Measurements from ENCODE around the gene EML1. TPM values are rescaled to one million over a fixed set of nuclear protein-coding genes. Genes with fewer than 3 reads are reported as not detected.
A peak's percentile ranks its signal among the peaks of the same experiment; 100 is the strongest.

Gene EML1, protein sequence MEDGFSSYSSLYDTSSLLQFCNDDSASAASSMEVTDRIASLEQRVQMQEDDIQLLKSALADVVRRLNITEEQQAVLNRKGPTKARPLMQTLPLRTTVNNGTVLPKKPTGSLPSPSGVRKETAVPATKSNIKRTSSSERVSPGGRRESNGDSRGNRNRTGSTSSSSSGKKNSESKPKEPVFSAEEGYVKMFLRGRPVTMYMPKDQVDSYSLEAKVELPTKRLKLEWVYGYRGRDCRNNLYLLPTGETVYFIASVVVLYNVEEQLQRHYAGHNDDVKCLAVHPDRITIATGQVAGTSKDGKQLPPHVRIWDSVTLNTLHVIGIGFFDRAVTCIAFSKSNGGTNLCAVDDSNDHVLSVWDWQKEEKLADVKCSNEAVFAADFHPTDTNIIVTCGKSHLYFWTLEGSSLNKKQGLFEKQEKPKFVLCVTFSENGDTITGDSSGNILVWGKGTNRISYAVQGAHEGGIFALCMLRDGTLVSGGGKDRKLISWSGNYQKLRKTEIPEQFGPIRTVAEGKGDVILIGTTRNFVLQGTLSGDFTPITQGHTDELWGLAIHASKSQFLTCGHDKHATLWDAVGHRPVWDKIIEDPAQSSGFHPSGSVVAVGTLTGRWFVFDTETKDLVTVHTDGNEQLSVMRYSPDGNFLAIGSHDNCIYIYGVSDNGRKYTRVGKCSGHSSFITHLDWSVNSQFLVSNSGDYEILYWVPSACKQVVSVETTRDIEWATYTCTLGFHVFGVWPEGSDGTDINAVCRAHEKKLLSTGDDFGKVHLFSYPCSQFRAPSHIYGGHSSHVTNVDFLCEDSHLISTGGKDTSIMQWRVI
- total RNA-seq = 10 to 100 TPM; 12.5 to 19.1 (median 16.6) TPM

DNA sequence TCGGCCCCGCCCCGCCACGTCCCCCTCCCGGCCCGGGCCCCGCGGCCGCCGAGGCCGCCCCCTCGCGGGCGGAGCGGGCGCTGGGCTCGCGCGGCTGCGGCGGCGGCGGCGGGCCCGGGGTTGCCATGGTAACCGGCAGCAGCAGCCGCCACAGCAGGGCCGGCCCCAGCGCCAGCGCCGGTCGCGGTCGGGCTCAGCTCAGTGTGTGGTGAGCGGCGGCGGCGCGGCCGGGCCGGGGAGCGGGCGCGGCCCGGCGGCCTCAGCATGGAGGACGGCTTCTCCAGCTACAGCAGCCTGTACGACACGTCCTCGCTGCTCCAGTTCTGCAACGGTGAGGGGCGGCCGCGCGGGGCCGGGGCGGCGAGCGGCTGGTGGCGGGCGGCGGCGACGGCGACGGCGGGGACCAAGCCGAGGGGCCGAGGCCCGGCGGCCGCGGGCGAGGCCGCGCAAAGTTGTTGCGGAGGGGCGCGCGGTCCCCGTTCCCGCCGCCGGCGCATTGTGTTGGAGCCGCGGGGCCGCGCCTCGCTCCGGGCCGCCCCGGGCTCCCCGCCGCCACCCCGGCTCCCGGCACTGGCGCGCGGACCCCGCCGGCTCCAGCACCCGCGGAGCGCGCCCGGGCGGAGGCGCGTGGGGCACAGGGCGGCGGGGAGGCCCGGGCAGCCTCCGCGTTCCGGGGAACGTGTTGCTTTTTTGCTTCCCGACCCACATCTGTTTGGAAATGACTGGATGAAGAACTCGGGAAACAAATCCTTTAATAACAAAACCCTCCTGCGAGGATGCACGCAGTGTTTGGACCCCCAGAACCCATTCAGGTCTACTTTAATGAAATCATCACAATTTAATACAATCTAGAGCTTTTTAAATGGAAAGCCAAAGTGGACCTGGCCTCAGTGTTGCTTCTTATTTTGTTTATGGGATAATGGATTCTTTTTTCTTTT, at the start of gene EML1:
TSS of gene EML1 (plus strand) at position 201 of the 938 bp plus-strand sequence. CDS start at position 265, 64 bp downstream.
- no peak for TF ChIP-seq POLR2A (IDR thresholded peaks at IDR 0.05)
- TF ChIP-seq, protein P1, sequence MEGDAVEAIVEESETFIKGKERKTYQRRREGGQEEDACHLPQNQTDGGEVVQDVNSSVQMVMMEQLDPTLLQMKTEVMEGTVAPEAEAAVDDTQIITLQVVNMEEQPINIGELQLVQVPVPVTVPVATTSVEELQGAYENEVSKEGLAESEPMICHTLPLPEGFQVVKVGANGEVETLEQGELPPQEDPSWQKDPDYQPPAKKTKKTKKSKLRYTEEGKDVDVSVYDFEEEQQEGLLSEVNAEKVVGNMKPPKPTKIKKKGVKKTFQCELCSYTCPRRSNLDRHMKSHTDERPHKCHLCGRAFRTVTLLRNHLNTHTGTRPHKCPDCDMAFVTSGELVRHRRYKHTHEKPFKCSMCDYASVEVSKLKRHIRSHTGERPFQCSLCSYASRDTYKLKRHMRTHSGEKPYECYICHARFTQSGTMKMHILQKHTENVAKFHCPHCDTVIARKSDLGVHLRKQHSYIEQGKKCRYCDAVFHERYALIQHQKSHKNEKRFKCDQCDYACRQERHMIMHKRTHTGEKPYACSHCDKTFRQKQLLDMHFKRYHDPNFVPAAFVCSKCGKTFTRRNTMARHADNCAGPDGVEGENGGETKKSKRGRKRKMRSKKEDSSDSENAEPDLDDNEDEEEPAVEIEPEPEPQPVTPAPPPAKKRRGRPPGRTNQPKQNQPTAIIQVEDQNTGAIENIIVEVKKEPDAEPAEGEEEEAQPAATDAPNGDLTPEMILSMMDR (IDR thresholded peaks at IDR 0.05 in 4 of 5, conservative IDR thresholded peaks at IDR 0.05 in 1 of 5) = peak in 1 of 5 experiments; percentile 14
- intact Hi-C loops (cut with DNase I; ENCODE audit: low total_unique reads) (loop anchor here (1.0 to 5.0 kb wide), 5 partner anchors 15 to 111 kb away; no protein-coding TSS in a partner anchor), in situ Hi-C loops (cut with MboI; ENCODE audit: low sequenced_read_pairs in 4 of 4) (loop anchor here in 1 of 4 donors (10.0 kb wide), 1 partner anchor 59 kb away; no protein-coding TSS in a partner anchor)
- peaks cover 23 to 26% of the 10 kb centered on the region in 2 donors for H3K4me1 ChIP-seq
- H3K4me3 ChIP-seq = peak within 1 kb of the TSS; percentile 56 to 62 (median 57)
- DNase-seq (peak; percentile 72 to 75), ATAC-seq (peak; percentile 93 to 95)
- no peaks in the 10 kb centered on the region for H3K9me3 ChIP-seq
- no peaks in the 10 kb centered on the region for H3K27me3 ChIP-seq
- no peaks in the 10 kb centered on the region for H3K36me3 ChIP-seq
- H3K27ac ChIP-seq = peak within 1 kb of the TSS; percentile 71 to 80 (median 78)

DNA sequence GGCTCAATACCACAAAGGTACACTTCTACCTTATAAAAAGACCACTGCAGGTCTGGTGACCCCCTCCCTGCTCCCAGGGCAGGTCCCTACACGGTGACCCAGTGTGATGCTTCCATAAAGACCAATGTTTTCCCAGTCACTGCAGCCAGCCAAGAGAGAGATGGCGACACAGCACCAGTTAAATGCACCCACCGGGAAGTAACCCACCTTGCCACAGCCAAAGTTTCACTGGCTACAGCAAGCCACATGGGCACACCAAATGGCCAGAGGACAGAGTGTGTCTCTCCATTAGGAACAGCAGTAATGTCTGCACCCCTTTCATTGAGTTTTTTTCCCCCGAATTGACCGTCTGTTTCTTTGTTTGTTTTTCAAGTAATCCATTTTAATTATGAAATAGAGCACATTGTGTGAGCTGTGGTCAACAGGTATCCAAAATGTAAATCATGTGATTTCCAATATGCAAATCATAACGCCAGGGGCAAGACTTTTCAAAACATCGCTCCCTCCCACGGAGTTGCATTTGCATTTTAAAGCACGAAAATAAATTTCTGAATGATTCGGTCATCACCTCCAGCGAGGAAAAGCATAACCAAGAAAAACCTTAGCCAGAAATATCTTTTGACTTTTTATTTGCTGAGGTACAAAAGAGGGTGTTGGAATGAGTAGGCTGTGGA, 48.9 kb upstream of the EML1 start:
- intact Hi-C loops (cut with DNase I; ENCODE audit: low total_unique reads) (no loop called here), in situ Hi-C loops (cut with MboI; ENCODE audit: low sequenced_read_pairs in 4 of 4) (no loop called here)
- H3K4me1 ChIP-seq = peaks cover 35 to 56% of the 10 kb centered on the region in 2 donors
- no peak overlapping the region for H3K4me3 ChIP-seq
- no peaks in the 10 kb centered on the region for H3K9me3 ChIP-seq
- H3K36me3 ChIP-seq = no peaks in the 10 kb centered on the region
- DNase-seq (no peak), ATAC-seq (no peak)
- H3K27me3 ChIP-seq = no peaks in the 10 kb centered on the region
- TF ChIP-seq, protein P1 (IDR thresholded peaks at IDR 0.05 in 4 of 5, conservative IDR thresholded peaks at IDR 0.05 in 1 of 5) = no peak
- no peak for TF ChIP-seq POLR2A (IDR thresholded peaks at IDR 0.05)
- no peak overlapping the region for H3K27ac ChIP-seq

DNA sequence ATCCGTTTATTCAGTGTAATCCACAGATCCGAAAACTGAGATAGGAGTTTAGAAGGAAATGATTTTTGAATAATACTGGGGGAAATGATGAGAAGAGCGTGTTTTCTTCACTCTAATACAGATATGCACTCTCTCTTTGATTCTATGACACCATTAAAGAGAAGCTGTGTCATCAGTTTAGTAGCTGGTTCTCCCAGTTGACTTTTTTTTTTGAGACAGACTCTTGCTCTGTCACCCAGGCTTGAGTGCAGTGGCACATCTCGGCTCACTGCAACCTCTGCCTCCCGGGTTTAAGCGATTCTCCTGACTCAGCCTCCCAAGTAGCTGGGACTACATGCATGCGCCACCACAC, 48.4 kb upstream of the EML1 start:
- DNase-seq (no peak), ATAC-seq (no peak)
- Histone ChIP-seq H3K9me3 (no peaks in the 10 kb centered on the region), H3K36me3 (no peaks in the 10 kb centered on the region), H3K4me1 (peaks cover 33 to 56% of the 10 kb centered on the region in 2 donors), H3K27ac (peak overlapping the region in 1 of 4 donors; percentile 52), H3K27me3 (no peaks in the 10 kb centered on the region), H3K4me3 (no peak overlapping the region)
- TF ChIP-seq POLR2A (IDR thresholded peaks at IDR 0.05) = no peak
- TF ChIP-seq, protein P1 (IDR thresholded peaks at IDR 0.05 in 4 of 5, conservative IDR thresholded peaks at IDR 0.05 in 1 of 5) = no peak
- intact Hi-C loops (cut with DNase I; ENCODE audit: low total_unique reads) (no loop called here), in situ Hi-C loops (cut with MboI; ENCODE audit: low sequenced_read_pairs in 4 of 4) (no loop called here)

All from gastrocnemius medialis (tissue), 4 donors.